A549 (cell line): ENCODE measurements around the gene ST6GALNAC1. TPM values are rescaled to one million over a fixed set of nuclear protein-coding genes. Genes with fewer than 3 reads are reported as not detected.
"Not testable (repeated sequence)": the region's sequence is repeated elsewhere in the genome, so short reads cannot be mapped to it uniquely, and the experiment has no call there.

Source experiments
- ATAC-seq, 2 experiments: fragments of 200-7000 bp in 1 of 2; fragments of >200 bp in 1 of 2; cut with Nextera tagmentation in 1 of 2; cut with Tn5 transposase in 1 of 2; 3 replicates each; pipeline versions ENCODE4 v1.8.0 to v1.9.1; 2018 to 2020; ENCODE audit warnings: mild to moderate bottlenecking in 1 of 2, moderate library complexity in 1 of 2
- CTCF ChIA-PET: fragments of 300-600 bp; sonication (Branson Sonifier 250); formaldehyde crosslinking; extraction: SDS; loops from one replicate; lab custom pipeline; 2021; ENCODE audit warnings: antibody characterized with exemption, inconsistent platforms; lab: Yijun Ruan, JAX
- POLR2A ChIA-PET: fragments of 350-600 bp; formaldehyde crosslinking; extraction: SDS; loops from one replicate; lab custom pipeline; 2021; ENCODE audit warnings: antibody characterized with exemption, inconsistent platforms; lab: Yijun Ruan, JAX
- DNase-seq, 2 experiments: peaks; one replicate each; pipeline versions ENCODE4 v3.0.0 to v3.0.0-alpha.2; 2011 to 2016; ENCODE audit warnings: low read depth in 1 of 2, low spot score in 1 of 2
- FAIRE-seq: peaks from 2 replicates; lab custom pipeline; 2011; peaks lifted over from hg19 to GRCh38; lab: Jason Lieb, UNC
- H3K27ac ChIP-seq, 2 experiments: fragments of >200 bp; sonication (Bioruptor Twin); formaldehyde crosslinking; 3 replicates each; pipeline ENCODE4 v1.5.1; 2016 to 2017
- H3K4me1 ChIP-seq: fragments of >200 bp; sonication (Bioruptor Twin); formaldehyde crosslinking; 3 replicates; pipeline ENCODE4 v1.6.1; 2016
- H3K4me2 ChIP-seq: fragments of >200 bp; sonication (Bioruptor Twin); formaldehyde crosslinking; 3 replicates; pipeline ENCODE4 v1.6.1; 2016
- H3K4me3 ChIP-seq: fragments of >200 bp; sonication (Bioruptor Twin); formaldehyde crosslinking; 3 replicates; pipeline ENCODE4 v1.5.1; 2016
- H3K9me3 ChIP-seq: fragments of >200 bp; sonication (Bioruptor Twin); formaldehyde crosslinking; 3 replicates; pipeline ENCODE4 v1.6.1; 2016
- CEBPB ChIP-seq, 2 experiments: fragments of >200 bp in 1 of 2; sonication (Bioruptor Twin) in 1 of 2; formaldehyde crosslinking in 1 of 2; IDR thresholded peaks; 2 replicates each; pipeline ENCODE4 v1.6.1; 2012 to 2016
- CHD4 ChIP-seq: fragments of 200-600 bp; sonication (generic); IDR thresholded peaks from 2 replicates; pipeline ENCODE4 v1.6.1; 2016; ENCODE audit warnings: antibody characterized with exemption, mild to moderate bottlenecking, borderline replicate concordance
- EP300 ChIP-seq, 2 experiments: fragments of >200 bp; sonication (Bioruptor Twin); formaldehyde crosslinking; IDR thresholded peaks; 2 replicates in 1 of 2; 3 replicates in 1 of 2; pipeline ENCODE4 v1.6.1; 2016 to 2017
- ESRRA ChIP-seq: fragments of 150-350 bp; IDR thresholded peaks from 2 replicates; pipeline ENCODE4 v1.6.1; 2014; ENCODE audit warnings: mild to moderate bottlenecking, low read length, borderline replicate concordance
- GATA3 ChIP-seq: IDR thresholded peaks from 2 replicates; pipeline ENCODE4 v1.6.1; 2012; ENCODE audit warnings: borderline replicate concordance
- HEYL ChIP-seq: fragments of 250-450 bp; sonication (Bioruptor Pico); IDR thresholded peaks from 2 replicates; pipeline ENCODE4 v1.8.0; 2021; ENCODE audit warnings: mild to moderate bottlenecking, moderate library complexity
- HOXB13 ChIP-seq: fragments of 250-450 bp; sonication (Bioruptor Pico); IDR thresholded peaks from 2 replicates; pipeline ENCODE4 v1.5.0; 2020; ENCODE audit warnings: low read depth, mild to moderate bottlenecking, moderate library complexity
- JUN ChIP-seq, 2 experiments: fragments of >200 bp; sonication (Bioruptor Twin); formaldehyde crosslinking; IDR thresholded peaks; 2 replicates in 1 of 2; 3 replicates in 1 of 2; pipeline ENCODE4 v1.6.1; 2016 to 2017
- JUNB ChIP-seq: fragments of >200 bp; sonication (Bioruptor Twin); formaldehyde crosslinking; IDR thresholded peaks from 2 replicates; pipeline ENCODE4 v1.6.1; 2016
- KDM1A ChIP-seq: fragments of 200-600 bp; sonication (generic); IDR thresholded peaks from 2 replicates; pipeline ENCODE4 v1.6.1; 2016; ENCODE audit warnings: low read depth, mild to moderate bottlenecking
- KDM5A ChIP-seq: fragments of 200-600 bp; sonication (generic); IDR thresholded peaks from 2 replicates; pipeline ENCODE4 v1.6.1; 2016; ENCODE audit warnings: antibody characterized with exemption, mild to moderate bottlenecking
- NFE2L2 ChIP-seq: fragments of 150-350 bp; conservative IDR thresholded peaks from 2 replicates; pipeline ENCODE4 v1.6.1; 2014; ENCODE audit warnings: low read length
- POLR2AphosphoS2 ChIP-seq: conservative IDR thresholded peaks from 2 replicates; pipeline ENCODE4 v1.6.1; 2012; ENCODE audit warnings: low read length, improper control_type of control experiment, inconsistent platforms
- SMC3 ChIP-seq: fragments of >200 bp; sonication (Bioruptor Twin); formaldehyde crosslinking; IDR thresholded peaks from 3 replicates; pipeline ENCODE4 v1.6.1; 2018; ENCODE audit warnings: inconsistent platforms
- SREBF2 ChIP-seq: fragments of 450-650 bp; IDR thresholded peaks from 2 replicates; pipeline ENCODE4 v1.6.1; 2014; ENCODE audit warnings: mild to moderate bottlenecking, moderate library complexity
- TFCP2L1 ChIP-seq: fragments of 250-450 bp; sonication (Bioruptor Pico); IDR thresholded peaks from 2 replicates; pipeline ENCODE4 v1.5.0; 2021; ENCODE audit warnings: mild to moderate bottlenecking
- ZC3H11A ChIP-seq: fragments of 450-650 bp; IDR thresholded peaks from 2 replicates; pipeline ENCODE4 v1.6.1; 2014; ENCODE audit warnings: antibody characterized with exemption, mild to moderate bottlenecking
- WGBS: methylation state at CpG from one replicate; pipeline ENCODE4 v1.1.6; 2017; ENCODE audit errors: missing lambda C conversion rate; 5-methylcytosine and 5-hydroxymethylcytosine counted together
- polyA plus RNA-seq, 4 experiments: library from polyadenylated mRNA; depleted of rRNA in 3 of 4; stranded (reverse); fragments of >200 nt; fragmentation: RNase III in 1 of 4; extraction: RNeasy Plus Mini Kit Qiagen cat#74134 plus additional on column Dnase treatment in 1 of 4; gene quantifications; 2 replicates in 3 of 4; 3 replicates in 1 of 4; pipeline ENCODE4 v1.2.3, GENCODE V29; 2011 to 2017
- TF ChIP-seq, protein P1 (sequence below): fragments of >200 bp; sonication (Bioruptor Twin); formaldehyde crosslinking; IDR thresholded peaks from 2 replicates; pipeline ENCODE4 v1.6.1; 2016
- TF ChIP-seq, protein P2 (sequence below): fragments of 200-600 bp; sonication (generic); IDR thresholded peaks from 2 replicates; pipeline ENCODE4 v1.6.1; 2016; ENCODE audit warnings: antibody characterized with exemption, mild to moderate bottlenecking, moderate library complexity
- TF ChIP-seq, protein P3 (sequence below): fragments of 450-650 bp; IDR thresholded peaks from 2 replicates; pipeline ENCODE4 v1.6.1; 2014; ENCODE audit warnings: antibody characterized with exemption

ST6GALNAC1 gene
- polyA plus RNA-seq, 2 of the 4 experiments (the other 2 are of a cell fraction) = 0.27 to 0.72 TPM

DNA sequence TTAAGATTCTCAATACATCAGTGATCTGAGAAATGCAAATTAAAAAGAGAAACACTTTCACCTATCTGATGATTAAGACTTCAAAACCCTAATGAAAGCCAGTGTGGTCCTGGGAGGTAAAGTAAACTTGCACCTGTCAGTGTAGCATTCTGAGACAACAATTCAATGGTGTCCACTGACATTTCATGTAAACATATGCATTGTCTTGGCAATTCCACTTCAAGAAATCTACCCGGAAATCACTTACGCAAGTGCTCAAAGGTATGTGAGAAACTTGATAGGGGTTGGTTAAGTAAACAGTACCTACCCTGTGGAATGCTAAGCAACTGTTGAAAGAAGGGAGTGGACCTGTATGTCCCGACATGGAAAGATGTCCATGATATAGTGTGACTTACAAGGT is 2.1 kb downstream of the ST6GALNAC1 start (continued):
- peak; percentile 63 to 75; a peak in 3 of 5 replicates for TF ChIP-seq JUN (IDR thresholded peaks at IDR 0.05)

DNA sequence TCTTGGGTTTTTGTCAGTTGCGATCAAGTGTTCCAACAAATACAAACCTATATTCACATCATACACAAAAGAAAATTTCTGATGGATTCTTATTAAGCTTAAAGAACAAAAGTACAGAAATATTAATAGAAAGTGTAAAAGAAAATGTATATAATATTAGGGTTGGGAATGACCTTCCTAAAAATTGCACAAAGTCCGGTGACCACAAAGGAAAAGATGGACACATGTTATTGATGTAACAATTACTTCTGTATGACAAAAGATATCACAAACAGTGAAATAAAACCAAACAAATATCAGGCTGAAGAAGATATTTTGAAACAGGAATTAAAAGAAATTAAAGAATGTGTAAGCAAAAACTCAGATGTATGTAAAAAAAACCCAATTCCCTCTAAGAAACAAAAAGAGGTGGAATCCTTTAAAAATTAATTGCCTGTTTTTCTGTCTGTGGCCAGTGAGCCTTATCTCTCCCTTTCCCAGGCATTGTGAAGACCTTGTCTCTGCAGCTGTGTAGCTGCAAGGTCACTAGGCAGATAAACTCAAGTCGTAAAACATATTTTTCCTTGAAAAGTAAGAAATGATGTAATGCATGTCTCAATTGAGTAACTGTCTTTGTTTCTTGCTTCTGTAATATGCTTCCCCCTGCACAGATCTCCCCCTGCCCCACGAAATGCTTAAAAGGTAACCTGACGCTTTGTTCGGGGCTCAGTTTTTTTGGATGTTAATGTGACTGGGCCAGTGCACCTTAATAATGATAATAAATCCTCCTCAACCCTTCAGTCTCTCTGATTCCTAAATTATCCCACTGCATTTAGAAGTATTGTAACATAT is 2.8 kb downstream of the ST6GALNAC1 start:
- Histone ChIP-seq H3K9me3 (no peaks in the 10 kb centered on the region; the same call in 2 of the 3 replicates), H3K4me3 (no peak overlapping the region), H3K27ac (peak overlapping the region; percentile 62 to 78), H3K4me1 (peaks cover 41% of the 10 kb centered on the region), H3K4me2 (peak overlapping the region; percentile 65)
- ChIA-PET POLR2A (interaction anchor here (1.0 kb wide), 1 partner anchor 31 kb away, joined by 3 read pairs; no protein-coding TSS in a partner anchor), CTCF (interaction anchor here (0.9 to 6.0 kb wide), 4 partner anchors 17 to 118 kb away, joined by 3 to 60 read pairs (median 4); no protein-coding TSS in a partner anchor)
- DNase-seq (no peak), FAIRE-seq (no peak), ATAC-seq (no peak)
- WGBS = 75% methylated on average over 6 of the region's 6 CpGs
- TF ChIP-seq NFE2L2 (no peak), CEBPB (IDR thresholded peaks at IDR 0.05) (no peak), EP300 (IDR thresholded peaks at IDR 0.05) (no peak), GATA3 (no peak), ZC3H11A (no peak), POLR2AphosphoS2 (no peak)

DNA sequence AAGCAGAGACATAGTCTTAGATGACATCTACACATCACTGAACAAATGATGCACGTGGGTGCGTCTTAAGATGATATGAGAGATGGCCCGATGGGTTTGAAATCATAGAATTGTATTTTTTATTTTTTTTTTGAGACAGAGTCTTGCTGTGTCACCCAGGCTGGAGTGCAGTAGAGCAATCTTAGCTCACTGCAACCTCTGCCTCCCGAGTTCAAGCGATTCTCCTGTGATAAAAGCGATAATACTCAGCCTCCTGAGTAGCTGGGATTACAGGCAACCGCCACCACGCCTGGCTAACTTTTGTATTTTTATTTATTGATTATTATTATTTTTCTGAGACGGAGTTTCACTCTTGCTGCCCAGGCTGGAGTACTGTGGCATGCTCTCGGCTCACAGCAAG is 5.3 kb downstream of the ST6GALNAC1 start:
- Histone ChIP-seq H3K4me2 (no peak overlapping the region), H3K27ac (peak overlapping the region in 1 of 2 experiments; percentile 78; a peak in 2 of 6 replicates), H3K4me1 (peaks cover 28% of the 10 kb centered on the region), H3K9me3 (no peaks in the 10 kb centered on the region), H3K4me3 (no peak overlapping the region)
- DNase-seq (no peak), FAIRE-seq (no peak), ATAC-seq (no peak)
- TF ChIP-seq, protein P1, sequence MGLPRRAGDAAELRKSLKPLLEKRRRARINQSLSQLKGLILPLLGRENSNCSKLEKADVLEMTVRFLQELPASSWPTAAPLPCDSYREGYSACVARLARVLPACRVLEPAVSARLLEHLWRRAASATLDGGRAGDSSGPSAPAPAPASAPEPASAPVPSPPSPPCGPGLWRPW = no peak
- TF ChIP-seq, protein P2, sequence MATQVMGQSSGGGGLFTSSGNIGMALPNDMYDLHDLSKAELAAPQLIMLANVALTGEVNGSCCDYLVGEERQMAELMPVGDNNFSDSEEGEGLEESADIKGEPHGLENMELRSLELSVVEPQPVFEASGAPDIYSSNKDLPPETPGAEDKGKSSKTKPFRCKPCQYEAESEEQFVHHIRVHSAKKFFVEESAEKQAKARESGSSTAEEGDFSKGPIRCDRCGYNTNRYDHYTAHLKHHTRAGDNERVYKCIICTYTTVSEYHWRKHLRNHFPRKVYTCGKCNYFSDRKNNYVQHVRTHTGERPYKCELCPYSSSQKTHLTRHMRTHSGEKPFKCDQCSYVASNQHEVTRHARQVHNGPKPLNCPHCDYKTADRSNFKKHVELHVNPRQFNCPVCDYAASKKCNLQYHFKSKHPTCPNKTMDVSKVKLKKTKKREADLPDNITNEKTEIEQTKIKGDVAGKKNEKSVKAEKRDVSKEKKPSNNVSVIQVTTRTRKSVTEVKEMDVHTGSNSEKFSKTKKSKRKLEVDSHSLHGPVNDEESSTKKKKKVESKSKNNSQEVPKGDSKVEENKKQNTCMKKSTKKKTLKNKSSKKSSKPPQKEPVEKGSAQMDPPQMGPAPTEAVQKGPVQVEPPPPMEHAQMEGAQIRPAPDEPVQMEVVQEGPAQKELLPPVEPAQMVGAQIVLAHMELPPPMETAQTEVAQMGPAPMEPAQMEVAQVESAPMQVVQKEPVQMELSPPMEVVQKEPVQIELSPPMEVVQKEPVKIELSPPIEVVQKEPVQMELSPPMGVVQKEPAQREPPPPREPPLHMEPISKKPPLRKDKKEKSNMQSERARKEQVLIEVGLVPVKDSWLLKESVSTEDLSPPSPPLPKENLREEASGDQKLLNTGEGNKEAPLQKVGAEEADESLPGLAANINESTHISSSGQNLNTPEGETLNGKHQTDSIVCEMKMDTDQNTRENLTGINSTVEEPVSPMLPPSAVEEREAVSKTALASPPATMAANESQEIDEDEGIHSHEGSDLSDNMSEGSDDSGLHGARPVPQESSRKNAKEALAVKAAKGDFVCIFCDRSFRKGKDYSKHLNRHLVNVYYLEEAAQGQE = no peak
- TF ChIP-seq KDM1A = no peak
- no peak for TF ChIP-seq SMC3
- no peak for TF ChIP-seq KDM5A
- no peak for TF ChIP-seq EP300 (IDR thresholded peaks at IDR 0.05)
- no peak for TF ChIP-seq ESRRA
- no peak for TF ChIP-seq TFCP2L1 (CRISPR knock-in tag)
- no peak for TF ChIP-seq CHD4
- no peak for TF ChIP-seq POLR2AphosphoS2
- no peak for TF ChIP-seq JUNB
- TF ChIP-seq, protein P3, sequence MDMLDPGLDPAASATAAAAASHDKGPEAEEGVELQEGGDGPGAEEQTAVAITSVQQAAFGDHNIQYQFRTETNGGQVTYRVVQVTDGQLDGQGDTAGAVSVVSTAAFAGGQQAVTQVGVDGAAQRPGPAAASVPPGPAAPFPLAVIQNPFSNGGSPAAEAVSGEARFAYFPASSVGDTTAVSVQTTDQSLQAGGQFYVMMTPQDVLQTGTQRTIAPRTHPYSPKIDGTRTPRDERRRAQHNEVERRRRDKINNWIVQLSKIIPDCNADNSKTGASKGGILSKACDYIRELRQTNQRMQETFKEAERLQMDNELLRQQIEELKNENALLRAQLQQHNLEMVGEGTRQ = no peak
- TF ChIP-seq HEYL = no peak
- TF ChIP-seq SREBF2 = no peak
- no peak for TF ChIP-seq JUN (IDR thresholded peaks at IDR 0.05)
- no peak for TF ChIP-seq HOXB13 (CRISPR knock-in tag)
- TF ChIP-seq ZC3H11A = no peak
- POLR2A ChIA-PET = interaction anchor here (1.0 kb wide), 1 partner anchor 33 kb away, joined by 3 read pairs; no protein-coding TSS in a partner anchor
- 85% methylated on average over 10 of the region's 10 CpGs for WGBS
- CTCF ChIA-PET = interaction anchor here (0.9 to 6.0 kb wide), 7 partner anchors 11 to 115 kb away, joined by 3 to 60 read pairs (median 5); no protein-coding TSS in a partner anchor

DNA sequence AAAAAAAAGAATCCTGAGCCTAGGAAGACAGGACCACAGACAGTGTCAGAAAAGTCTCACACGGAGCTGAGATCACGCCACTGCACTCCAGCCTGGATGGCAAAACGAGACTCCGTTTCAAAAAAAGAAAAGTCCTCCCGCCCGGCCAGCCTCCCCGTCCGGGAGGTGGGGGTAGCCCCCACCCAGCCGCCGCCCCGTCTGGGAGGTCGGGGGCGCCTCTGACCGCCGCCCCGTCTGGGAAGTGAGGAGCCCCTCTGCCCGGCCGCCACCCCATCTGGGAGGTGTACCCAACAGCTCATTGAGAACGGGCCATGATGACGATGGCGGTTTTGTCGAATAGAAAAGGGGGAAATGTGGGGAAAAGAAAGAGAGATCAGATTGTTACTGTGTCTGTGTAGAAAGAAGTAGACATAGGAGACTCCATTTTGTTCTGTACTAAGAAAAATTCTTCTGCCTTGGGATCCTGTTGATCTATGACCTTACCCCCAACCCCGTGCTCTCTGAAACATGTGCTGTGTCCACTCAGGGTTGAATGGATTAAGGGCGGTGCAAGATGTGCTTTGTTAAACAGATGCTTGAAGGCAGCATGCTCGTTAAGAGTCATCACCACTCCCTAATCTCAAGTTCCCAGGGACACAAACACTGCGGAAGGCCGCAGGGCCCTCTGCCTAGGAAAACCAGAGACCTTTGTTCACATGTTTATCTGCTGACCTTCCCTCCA is 6.9 kb downstream of the ST6GALNAC1 start:
- peaks cover 17% of the 10 kb centered on the region for H3K4me1 ChIP-seq
- FAIRE-seq, DNase-seq, H3K27ac ChIP-seq, H3K9me3 ChIP-seq, H3K4me3 ChIP-seq, POLR2A ChIA-PET, H3K4me2 ChIP-seq, ATAC-seq: not testable (repeated sequence)
- 79% methylated on average over 24 of the region's 27 CpGs for WGBS
- CTCF ChIA-PET = interaction anchor here (1.1 to 6.0 kb wide), 6 partner anchors 9 to 114 kb away, joined by 3 to 60 read pairs (median 6); no protein-coding TSS in a partner anchor
